ENCODE data around the gene MTG2.

DNA sequence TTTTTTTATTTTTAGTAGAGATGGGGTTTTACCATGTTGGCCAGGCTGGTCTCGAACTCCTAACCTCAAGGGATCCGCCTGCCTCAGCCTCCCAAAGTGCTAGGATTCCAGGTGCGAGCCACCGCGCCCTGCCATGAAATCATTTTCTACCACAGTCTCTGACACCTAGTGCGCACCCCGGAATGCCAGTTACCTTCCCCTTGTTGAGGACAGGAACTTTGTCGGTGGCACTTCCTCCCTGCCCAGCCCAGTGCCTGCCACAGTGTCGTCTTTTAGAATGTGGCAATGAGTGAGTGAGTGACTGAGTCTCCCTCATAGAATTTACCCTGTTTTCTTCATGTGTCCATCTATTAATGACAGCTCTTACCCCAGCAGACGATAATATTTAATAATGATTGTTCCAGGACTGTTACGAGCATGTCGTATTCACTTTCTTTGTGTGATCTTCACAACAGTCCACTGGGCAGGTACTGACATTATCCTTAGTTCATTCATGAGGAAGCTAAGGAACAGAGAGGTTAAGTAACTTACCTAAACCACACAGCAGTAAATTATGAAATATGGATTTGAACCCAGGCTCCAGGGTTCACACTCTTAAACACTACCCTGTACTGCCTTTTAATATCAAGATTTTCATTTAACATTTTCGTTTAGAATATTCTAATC, 57.3 kb downstream of the MTG2 start:
- TF ChIP-seq, protein P1, sequence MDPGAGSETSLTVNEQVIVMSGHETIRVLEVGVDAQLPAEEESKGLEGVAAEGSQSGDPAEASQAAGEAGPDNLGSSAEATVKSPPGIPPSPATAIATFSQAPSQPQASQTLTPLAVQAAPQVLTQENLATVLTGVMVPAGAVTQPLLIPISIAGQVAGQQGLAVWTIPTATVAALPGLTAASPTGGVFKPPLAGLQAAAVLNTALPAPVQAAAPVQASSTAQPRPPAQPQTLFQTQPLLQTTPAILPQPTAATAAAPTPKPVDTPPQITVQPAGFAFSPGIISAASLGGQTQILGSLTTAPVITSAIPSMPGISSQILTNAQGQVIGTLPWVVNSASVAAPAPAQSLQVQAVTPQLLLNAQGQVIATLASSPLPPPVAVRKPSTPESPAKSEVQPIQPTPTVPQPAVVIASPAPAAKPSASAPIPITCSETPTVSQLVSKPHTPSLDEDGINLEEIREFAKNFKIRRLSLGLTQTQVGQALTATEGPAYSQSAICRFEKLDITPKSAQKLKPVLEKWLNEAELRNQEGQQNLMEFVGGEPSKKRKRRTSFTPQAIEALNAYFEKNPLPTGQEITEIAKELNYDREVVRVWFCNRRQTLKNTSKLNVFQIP (CRISPR knock-in tag; IDR thresholded peaks at IDR 0.05; ENCODE audit: borderline replicate concordance, low read depth) = no peak
- TF ChIP-seq, protein P2, sequence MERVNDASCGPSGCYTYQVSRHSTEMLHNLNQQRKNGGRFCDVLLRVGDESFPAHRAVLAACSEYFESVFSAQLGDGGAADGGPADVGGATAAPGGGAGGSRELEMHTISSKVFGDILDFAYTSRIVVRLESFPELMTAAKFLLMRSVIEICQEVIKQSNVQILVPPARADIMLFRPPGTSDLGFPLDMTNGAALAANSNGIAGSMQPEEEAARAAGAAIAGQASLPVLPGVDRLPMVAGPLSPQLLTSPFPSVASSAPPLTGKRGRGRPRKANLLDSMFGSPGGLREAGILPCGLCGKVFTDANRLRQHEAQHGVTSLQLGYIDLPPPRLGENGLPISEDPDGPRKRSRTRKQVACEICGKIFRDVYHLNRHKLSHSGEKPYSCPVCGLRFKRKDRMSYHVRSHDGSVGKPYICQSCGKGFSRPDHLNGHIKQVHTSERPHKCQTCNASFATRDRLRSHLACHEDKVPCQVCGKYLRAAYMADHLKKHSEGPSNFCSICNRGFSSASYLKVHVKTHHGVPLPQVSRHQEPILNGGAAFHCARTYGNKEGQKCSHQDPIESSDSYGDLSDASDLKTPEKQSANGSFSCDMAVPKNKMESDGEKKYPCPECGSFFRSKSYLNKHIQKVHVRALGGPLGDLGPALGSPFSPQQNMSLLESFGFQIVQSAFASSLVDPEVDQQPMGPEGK (CRISPR knock-in tag; IDR thresholded peaks at IDR 0.05; ENCODE audit: borderline replicate concordance) = no peak
- TF ChIP-seq TCF4 (CRISPR knock-in tag; IDR thresholded peaks at IDR 0.05; ENCODE audit: borderline replicate concordance) (no peak), ARNTL (CRISPR knock-in tag; IDR thresholded peaks at IDR 0.05; ENCODE audit: borderline replicate concordance, low read depth) (no peak), ZFP3 (CRISPR knock-in tag; IDR thresholded peaks at IDR 0.05) (no peak), PPARA (CRISPR knock-in tag; IDR thresholded peaks at IDR 0.05; ENCODE audit: borderline replicate concordance) (no peak), ZFP30 (CRISPR knock-in tag; IDR thresholded peaks at IDR 0.05) (no peak), ESRRG (CRISPR knock-in tag; IDR thresholded peaks at IDR 0.05) (no peak), RARB (CRISPR knock-in tag; IDR thresholded peaks at IDR 0.05) (no peak), CSDC2 (CRISPR knock-in tag; IDR thresholded peaks at IDR 0.05) (no peak)
- TF ChIP-seq, protein P3, sequence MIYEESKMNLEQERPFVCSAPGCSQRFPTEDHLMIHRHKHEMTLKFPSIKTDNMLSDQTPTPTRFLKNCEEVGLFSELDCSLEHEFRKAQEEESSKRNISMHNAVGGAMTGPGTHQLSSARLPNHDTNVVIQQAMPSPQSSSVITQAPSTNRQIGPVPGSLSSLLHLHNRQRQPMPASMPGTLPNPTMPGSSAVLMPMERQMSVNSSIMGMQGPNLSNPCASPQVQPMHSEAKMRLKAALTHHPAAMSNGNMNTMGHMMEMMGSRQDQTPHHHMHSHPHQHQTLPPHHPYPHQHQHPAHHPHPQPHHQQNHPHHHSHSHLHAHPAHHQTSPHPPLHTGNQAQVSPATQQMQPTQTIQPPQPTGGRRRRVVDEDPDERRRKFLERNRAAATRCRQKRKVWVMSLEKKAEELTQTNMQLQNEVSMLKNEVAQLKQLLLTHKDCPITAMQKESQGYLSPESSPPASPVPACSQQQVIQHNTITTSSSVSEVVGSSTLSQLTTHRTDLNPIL (CRISPR knock-in tag; IDR thresholded peaks at IDR 0.05; ENCODE audit: low read depth) = no peak
- TF ChIP-seq, protein P4, sequence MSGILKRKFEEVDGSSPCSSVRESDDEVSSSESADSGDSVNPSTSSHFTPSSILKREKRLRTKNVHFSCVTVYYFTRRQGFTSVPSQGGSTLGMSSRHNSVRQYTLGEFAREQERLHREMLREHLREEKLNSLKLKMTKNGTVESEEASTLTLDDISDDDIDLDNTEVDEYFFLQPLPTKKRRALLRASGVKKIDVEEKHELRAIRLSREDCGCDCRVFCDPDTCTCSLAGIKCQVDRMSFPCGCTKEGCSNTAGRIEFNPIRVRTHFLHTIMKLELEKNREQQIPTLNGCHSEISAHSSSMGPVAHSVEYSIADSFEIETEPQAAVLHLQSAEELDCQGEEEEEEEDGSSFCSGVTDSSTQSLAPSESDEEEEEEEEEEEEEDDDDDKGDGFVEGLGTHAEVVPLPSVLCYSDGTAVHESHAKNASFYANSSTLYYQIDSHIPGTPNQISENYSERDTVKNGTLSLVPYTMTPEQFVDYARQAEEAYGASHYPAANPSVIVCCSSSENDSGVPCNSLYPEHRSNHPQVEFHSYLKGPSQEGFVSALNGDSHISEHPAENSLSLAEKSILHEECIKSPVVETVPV (CRISPR knock-in tag; IDR thresholded peaks at IDR 0.05) = no peak
- TF ChIP-seq, protein P5, sequence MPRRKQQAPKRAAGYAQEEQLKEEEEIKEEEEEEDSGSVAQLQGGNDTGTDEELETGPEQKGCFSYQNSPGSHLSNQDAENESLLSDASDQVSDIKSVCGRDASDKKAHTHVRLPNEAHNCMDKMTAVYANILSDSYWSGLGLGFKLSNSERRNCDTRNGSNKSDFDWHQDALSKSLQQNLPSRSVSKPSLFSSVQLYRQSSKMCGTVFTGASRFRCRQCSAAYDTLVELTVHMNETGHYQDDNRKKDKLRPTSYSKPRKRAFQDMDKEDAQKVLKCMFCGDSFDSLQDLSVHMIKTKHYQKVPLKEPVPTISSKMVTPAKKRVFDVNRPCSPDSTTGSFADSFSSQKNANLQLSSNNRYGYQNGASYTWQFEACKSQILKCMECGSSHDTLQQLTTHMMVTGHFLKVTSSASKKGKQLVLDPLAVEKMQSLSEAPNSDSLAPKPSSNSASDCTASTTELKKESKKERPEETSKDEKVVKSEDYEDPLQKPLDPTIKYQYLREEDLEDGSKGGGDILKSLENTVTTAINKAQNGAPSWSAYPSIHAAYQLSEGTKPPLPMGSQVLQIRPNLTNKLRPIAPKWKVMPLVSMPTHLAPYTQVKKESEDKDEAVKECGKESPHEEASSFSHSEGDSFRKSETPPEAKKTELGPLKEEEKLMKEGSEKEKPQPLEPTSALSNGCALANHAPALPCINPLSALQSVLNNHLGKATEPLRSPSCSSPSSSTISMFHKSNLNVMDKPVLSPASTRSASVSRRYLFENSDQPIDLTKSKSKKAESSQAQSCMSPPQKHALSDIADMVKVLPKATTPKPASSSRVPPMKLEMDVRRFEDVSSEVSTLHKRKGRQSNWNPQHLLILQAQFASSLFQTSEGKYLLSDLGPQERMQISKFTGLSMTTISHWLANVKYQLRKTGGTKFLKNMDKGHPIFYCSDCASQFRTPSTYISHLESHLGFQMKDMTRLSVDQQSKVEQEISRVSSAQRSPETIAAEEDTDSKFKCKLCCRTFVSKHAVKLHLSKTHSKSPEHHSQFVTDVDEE (CRISPR knock-in tag; IDR thresholded peaks at IDR 0.05) = no peak
